GM10266 (cell line): Measurements from ENCODE around the gene KRTAP20-3.

Experiments
- DNase-seq: peaks from one replicate; pipeline ENCODE4 v3.0.0; 2012; ENCODE audit errors: extremely low spot score
- TF ChIP-seq, protein P1 (sequence below): IDR thresholded peaks from 2 replicates; pipeline ENCODE4 v1.5.1; 2012; ENCODE audit warnings: mild to moderate bottlenecking, low read depth; ENCODE audit not compliant: control insufficient read depth, insufficient read depth; ENCODE audit errors: missing control alignments

KRTAP20-3 gene

DNA sequence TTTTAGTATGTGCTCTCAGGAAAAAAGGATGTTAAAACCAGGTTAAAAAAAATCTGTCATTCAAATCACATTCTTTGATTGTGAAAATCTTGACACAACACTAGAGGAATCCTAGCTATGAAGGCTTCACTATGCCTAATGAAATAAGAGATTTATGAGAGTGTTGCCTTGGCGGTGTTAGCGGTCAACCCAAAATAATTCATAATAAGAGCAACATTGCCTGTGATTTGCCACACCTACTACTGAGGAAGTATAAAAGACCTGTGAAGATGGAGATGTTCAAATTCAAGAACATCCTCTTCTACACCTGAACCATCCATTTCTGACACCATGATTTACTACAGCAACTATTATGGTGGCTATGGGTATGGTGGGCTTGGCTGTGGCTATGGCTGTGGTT, 26.5 kb upstream of the KRTAP20-3 start, which contains the start of gene KRTAP20-1:
Gene KRTAP20-1 (plus strand): TSS at position 301 of the 400 bp plus-strand sequence. CDS start 30 bp downstream, at position 331.
- no peak for DNase-seq
- TF ChIP-seq, protein P1, sequence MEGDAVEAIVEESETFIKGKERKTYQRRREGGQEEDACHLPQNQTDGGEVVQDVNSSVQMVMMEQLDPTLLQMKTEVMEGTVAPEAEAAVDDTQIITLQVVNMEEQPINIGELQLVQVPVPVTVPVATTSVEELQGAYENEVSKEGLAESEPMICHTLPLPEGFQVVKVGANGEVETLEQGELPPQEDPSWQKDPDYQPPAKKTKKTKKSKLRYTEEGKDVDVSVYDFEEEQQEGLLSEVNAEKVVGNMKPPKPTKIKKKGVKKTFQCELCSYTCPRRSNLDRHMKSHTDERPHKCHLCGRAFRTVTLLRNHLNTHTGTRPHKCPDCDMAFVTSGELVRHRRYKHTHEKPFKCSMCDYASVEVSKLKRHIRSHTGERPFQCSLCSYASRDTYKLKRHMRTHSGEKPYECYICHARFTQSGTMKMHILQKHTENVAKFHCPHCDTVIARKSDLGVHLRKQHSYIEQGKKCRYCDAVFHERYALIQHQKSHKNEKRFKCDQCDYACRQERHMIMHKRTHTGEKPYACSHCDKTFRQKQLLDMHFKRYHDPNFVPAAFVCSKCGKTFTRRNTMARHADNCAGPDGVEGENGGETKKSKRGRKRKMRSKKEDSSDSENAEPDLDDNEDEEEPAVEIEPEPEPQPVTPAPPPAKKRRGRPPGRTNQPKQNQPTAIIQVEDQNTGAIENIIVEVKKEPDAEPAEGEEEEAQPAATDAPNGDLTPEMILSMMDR = no peak

DNA sequence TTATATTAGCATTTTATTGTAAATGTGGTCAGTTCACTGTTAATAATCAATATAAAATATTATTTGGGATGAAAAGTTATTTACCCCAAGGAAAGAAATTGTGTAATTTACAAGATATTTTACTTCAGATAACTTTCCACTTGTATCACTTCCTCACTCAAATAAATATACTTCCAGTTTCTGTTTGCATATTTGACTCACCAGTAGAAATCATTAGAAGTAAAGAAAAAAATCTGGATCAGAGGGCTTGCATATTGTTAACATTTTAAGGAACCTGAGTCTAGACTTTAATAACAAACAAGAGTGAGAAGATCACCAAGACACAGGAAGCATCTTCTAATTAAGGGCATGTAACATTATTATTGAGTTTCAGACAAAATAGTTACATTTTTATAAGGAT, 22.6 kb upstream of the KRTAP20-3 start:
- TF ChIP-seq, protein P1 = no peak
- DNase-seq = no peak

DNA sequence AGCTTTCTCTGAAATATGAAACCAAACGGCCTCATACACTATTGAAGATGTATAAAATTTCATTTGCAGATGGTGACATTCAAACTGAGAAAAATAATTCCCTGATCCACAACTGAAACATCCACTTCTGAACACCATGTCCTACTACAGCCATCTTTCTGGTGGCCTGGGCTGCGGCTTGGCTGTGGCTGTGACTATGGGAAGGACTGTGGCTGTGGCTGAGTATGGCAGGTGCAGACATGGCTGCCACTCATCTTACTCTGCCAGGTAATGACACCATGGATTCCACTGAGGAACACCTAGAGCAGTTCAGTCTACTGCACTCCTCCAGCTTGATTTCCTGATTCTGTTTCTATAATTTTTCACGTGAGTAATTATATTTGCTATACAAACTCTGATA, 22.1 kb upstream of the KRTAP20-3 start, which contains the start of gene KRTAP20-4:
Gene KRTAP20-4 (plus strand): TSS at position 106 of the 400 bp plus-strand sequence.
- TF ChIP-seq, protein P1 = no peak
- DNase-seq = no peak

DNA sequence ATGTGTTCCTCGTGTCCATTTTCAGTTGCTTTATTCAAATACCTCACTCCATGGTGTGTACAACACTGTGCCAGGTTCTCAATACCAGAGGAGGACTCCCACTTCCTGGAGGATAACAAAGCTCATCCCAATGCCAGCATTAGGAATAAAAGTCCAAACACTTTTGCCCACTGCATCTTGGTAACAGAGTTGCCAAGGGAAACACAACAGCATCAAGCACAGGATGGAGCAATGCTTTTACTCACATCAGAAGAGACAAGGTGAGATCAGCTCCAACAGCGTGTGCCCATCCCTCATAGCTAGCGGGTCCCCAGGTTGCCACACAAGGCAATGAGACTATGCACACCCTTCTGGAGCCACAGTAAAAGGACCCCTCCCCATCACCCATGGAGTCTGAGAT, 19.3 kb upstream of the KRTAP20-3 start:
- no peak for DNase-seq
- TF ChIP-seq, protein P1 = no peak

DNA sequence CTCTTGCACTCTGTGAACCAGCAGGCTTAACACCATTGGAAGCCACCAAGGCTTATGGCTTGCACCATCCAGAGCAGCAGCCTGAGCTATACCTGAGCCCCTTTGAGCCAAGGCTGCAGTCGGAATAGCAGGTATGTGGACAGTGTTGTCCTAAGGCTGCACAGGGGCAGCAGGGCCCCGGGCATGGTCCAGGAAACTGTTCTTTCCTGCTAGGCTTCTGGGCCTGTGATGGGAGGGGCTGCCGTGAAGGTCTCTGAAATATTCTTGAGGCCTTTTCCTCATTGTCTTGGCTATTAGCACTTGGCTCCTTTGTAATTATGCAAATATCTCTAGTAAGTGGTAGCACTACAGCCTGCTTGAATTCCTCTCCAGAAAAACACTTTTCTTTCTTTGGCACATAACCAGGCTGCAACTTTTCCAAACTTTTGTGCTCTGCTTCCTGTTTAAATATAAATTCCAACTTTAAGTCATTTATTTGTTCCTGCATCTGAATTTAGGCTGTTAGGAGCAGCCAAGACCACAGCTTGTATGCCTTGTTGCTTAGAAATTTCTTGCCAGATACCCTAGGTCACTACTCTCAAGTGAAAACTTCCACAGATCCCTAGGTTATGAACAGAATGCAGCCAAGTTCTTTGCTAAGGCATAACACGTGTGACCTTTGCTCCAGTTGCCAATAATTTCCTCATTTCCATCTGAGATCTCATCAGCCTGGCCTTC, 17.1 kb upstream of the KRTAP20-3 start:
- TF ChIP-seq, protein P1 = no peak
- DNase-seq = no peak

DNA sequence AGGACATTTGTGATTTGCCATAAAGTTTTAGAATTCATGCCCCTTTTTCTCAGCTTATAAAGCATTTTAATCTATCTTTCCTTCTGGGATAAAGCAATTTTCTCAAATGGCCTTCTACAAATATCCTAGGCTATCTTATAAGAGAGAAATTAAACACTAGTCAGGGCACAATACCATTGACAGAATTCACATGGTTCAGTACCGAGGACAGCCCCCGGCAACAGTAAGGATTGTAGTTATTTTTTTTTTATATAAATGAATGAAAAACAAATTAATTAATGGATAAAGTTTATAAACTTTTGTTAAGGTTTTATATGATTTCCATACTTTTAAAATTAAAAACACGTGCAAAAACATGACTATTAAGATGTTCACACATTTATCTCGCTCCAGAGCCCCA, 14.6 kb upstream of the KRTAP20-3 start:
- TF ChIP-seq, protein P1 = no peak
- no peak for DNase-seq

DNA sequence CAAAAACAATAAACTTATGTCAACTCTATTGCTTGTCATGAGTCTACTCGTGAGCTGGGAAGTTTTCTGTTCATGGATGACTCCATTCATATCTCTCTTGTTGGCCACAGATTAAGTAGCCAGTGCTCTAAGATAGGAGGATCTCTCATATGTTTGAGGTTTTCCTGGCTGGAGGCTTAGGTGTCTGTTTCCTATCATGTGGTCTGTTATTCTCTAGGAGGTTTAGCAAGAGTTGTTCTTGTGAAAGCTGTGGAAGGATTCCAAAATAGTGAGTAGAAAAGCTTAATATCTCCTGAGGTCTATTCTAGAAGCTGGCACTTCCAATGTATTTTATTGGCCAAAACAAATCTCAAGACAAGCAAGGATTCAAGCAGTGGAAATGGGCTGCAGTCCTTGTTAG, 13.5 kb upstream of the KRTAP20-3 start:
- TF ChIP-seq, protein P1 = no peak
- DNase-seq = no peak
